COR-L47 (cell line): Measurements from ENCODE around the gene DYNLT2.

Experiments used
- DNase-seq: peaks from one replicate; lab custom pipeline; 2025; lab: John Stamatoyannopoulos, UW

The DYNLT2 gene

DNA sequence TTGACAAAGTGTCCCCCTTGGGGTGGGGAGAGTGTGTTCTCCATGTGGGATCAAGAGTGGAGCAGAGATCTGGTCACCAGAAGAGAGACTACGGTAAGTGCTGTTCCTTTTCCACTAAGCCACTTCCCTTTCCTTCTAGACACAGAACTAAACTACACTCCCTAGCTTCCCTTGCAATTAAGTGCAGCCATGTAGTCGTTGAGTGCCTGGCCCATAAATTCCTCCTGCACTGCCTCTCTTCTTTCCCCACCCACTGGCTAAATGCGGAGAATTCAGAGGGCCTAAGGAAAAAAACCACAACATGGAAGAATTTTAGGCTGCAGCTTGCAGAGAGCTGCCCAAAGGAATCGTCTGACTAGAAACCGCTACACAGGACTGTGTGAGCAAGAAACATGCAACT, 51.1 kb downstream of the DYNLT2 start:
- no peak for DNase-seq

DNA sequence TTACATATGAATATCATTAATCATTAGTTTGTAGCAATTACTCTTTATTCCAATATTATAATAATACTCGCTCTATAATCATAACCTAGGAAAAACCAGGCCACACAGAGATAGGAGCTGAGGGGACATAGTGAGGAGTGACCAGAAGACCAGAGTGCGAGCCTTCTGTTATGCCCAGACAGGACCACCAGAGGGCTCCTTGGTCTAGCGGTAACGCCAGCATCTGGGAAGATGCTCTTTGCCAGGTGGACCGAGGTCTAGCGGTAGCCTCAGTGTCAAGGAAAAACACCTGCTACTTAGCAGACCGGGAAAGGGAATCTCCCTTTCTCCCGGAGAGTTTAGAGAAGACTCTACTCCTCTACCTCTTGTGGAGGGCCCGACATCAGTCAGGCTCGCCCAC, 54.3 kb downstream of the DYNLT2 start:
- peak; percentile 3 for DNase-seq

DNA sequence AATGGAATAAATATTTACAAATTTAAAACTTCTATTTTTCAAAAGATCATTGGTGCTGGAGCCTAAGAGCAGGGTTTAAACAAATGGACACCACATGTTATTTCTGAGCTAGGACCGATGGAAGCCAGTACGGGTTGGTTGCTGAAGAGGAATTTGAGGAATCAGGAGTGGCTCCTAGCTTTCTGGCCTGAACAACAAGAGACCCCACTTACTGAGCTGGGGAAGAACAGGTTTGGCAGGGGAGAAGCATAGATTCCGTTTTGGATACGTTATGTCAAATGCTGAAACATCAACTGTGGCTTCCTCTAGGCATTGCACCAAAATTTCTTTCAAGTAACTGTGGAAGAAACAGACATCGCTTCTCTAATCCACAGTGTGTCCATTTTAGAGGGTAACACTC, 56.2 kb downstream of the DYNLT2 start:
- no peak for DNase-seq

DNA sequence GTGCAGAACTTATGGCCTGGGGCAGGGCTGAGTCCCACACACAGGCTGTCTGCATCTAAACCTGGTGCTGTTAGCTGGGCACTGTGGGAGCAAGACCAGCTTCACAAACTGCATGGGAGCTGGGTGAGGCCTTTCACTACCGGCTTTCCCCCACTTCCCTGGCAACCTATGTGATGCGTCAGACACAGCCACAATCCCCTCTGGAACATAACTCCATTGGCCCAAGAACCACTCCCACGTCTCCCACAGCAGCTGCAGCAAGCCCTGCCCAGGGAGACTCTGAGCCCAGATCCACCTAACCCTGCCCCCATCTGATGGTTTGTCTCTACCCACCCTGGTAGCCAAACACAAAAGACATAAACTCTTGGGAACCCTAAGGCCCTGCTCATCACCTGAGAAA, 58.9 kb downstream of the DYNLT2 start:
- DNase-seq = no peak

DNA sequence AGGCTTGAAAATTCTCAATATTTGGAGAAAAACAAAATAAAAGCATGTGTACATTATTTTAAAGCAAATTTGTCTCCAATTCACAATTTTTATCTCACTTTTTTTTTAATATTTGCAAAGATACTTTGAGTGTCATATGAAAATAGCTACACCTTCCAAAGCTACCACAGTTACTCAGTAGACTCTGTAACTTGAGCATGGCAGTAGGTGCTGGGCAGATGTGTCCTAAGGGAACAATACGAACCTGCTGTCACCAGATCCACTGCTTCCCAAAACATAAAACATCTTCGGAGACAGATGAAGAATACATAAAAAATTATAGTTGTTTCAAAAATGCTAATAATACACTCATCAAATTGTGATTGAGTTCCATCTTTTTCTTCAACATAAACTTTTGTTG, 60.1 kb downstream of the DYNLT2 start:
- DNase-seq = no peak
